M059J (cell line): ENCODE data around the gene HEPN1. TPM values are rescaled to one million over a fixed set of nuclear protein-coding genes. Genes with fewer than 3 reads are reported as not detected.
"Not testable (repeated sequence)": the region's sequence is repeated elsewhere in the genome, so short reads cannot be mapped to it uniquely, and the experiment has no call there.

Experiments
- DNase-seq: peaks from one replicate; pipeline ENCODE4 v3.0.0-alpha.2; 2012; ENCODE audit warnings: low read depth
- total RNA-seq: library from RNA; depleted of rRNA; stranded (reverse); fragments of >200 nt; shearing (Covaris generic); gene quantifications from 2 replicates; pipeline ENCODE4 v1.2.3, GENCODE V29; 2014; rRNA removed

Gene HEPN1
- total RNA-seq, 1 experiment from 2014 or later, result not detected

GRCh38 chr11:124942466-124943253, 23.6 kb downstream of the HEPN1 start:
- DNase-seq, result no peak

GRCh38 chr11:124943254-124943616, 24.2 kb downstream of the HEPN1 start:
- no peak for DNase-seq

GRCh38 chr11:124943741-124944140, 24.7 kb downstream of the HEPN1 start:
- no peak for DNase-seq

GRCh38 chr11:124944565-124944964, 25.5 kb downstream of the HEPN1 start:
- DNase-seq, result no peak

GRCh38 chr11:124945826-124946225, 26.8 kb downstream of the HEPN1 start:
- DNase-seq, result no peak

- DNase-seq, result peak; percentile 35
Measured at GRCh38 chr11:124946735-124947141, 27.7 kb downstream of the HEPN1 start.

- DNase-seq, result peak; percentile 3
Measured at GRCh38 chr11:124950601-124951330, 31.7 kb downstream of the HEPN1 start.

- no peak for DNase-seq
Measured at GRCh38 chr11:124951341-124951740, 32.3 kb downstream of the HEPN1 start.

GRCh38 chr11:124953753-124954589, 34.9 kb downstream of the HEPN1 start, which contains the start of gene CCDC15:
Gene CCDC15, plus strand, starts transcription at chr11:124954202. Its CDS starts 531 bp downstream, at chr11:124954733.
- peak; percentile 99 for DNase-seq

GRCh38 chr11:124954590-124954955, 35.5 kb downstream of the HEPN1 start:
- DNase-seq, result no peak

- no peak for DNase-seq
Measured at GRCh38 chr11:124955035-124955434, 36.0 kb downstream of the HEPN1 start.

GRCh38 chr11:124961972-124962609, 43.0 kb downstream of the HEPN1 start:
- peak; percentile 80 for DNase-seq

GRCh38 chr11:124968197-124968596, 49.1 kb downstream of the HEPN1 start:
- not testable (repeated sequence) for DNase-seq

Other genes starting within 250 kb of the HEPN1 start
- gene SIAE, start 245.5 kb upstream of the HEPN1 start, total RNA-seq, result 14.9 and 18.0 TPM in 2 replicates
- 29.9 and 43.4 TPM in 2 replicates for gene SPA17, start 245.3 kb upstream of the HEPN1 start, total RNA-seq
- 12.1 and 21.2 TPM in 2 replicates for gene NRGN, start 179.3 kb upstream of the HEPN1 start, total RNA-seq
- gene VSIG2, start 167.0 kb upstream of the HEPN1 start, total RNA-seq, result not detected in 2 replicates
- gene ESAM, start 157.0 kb upstream of the HEPN1 start, total RNA-seq, result 0.74 and 0.99 TPM in 2 replicates
- gene MSANTD2, start 118.8 kb upstream of the HEPN1 start, total RNA-seq, result 10.8 and 14.1 TPM in 2 replicates
- 2.7 and 7.0 TPM in 2 replicates for gene ROBO3, start 53.8 kb upstream of the HEPN1 start, total RNA-seq
- 0.20 and 0.99 TPM in 2 replicates for gene ROBO4, start 21.4 kb upstream of the HEPN1 start, total RNA-seq
- not detected in 2 replicates for gene HEPACAM, start 16.8 kb downstream of the HEPN1 start, total RNA-seq
- gene CCDC15, start 35.0 kb downstream of the HEPN1 start, total RNA-seq, result 6.1 and 7.6 TPM in 2 replicates
- 7.2 and 11.8 TPM in 2 replicates for gene SLC37A2, start 144.1 kb downstream of the HEPN1 start, total RNA-seq
- 24.0 and 32.7 TPM in 2 replicates for gene TMEM218, start 192.4 kb downstream of the HEPN1 start, total RNA-seq
- gene PKNOX2, start 245.5 kb downstream of the HEPN1 start, total RNA-seq, result not detected in 2 replicates